Smooth muscle cell (in vitro differentiated cells): Measurements from ENCODE around the gene MRPS30. TPM values are rescaled to one million over a fixed set of nuclear protein-coding genes. Genes with fewer than 3 reads are reported as not detected.
"Not testable (repeated sequence)": the region's sequence is repeated elsewhere in the genome, so short reads cannot be mapped to it uniquely, and the experiment has no call there.

Experiments
- DNase-seq: peaks from one replicate; lab custom pipeline; 2025; ENCODE audit not compliant: unreplicated experiment; lab: John Stamatoyannopoulos, UW
- H2AFZ ChIP-seq: fragments of 200-600 bp; sonication (generic); 2 replicates; pipeline ENCODE4 v1.6.0; 2016; ENCODE audit warnings: antibody characterized with exemption, low read depth, mild to moderate bottlenecking
- H3F3A ChIP-seq: fragments of 200-600 bp; sonication (generic); 2 replicates; pipeline ENCODE4 v1.6.0; 2017; ENCODE audit warnings: antibody characterized with exemption, low read depth
- H3K27ac ChIP-seq: fragments of 200-600 bp; sonication (generic); 2 replicates; pipeline ENCODE4 v1.5.1; 2016; ENCODE audit warnings: low read depth, mild to moderate bottlenecking
- H3K27me3 ChIP-seq: fragments of 200-600 bp; sonication (generic); 2 replicates; pipeline ENCODE4 v1.6.1; 2016; ENCODE audit warnings: low read depth, mild to moderate bottlenecking
- H3K36me3 ChIP-seq: fragments of 200-600 bp; sonication (generic); 2 replicates; pipeline ENCODE4 v1.5.1; 2016; ENCODE audit warnings: low read depth
- H3K4me1 ChIP-seq: fragments of 200-600 bp; sonication (generic); 2 replicates; pipeline ENCODE4 v1.5.1; 2016; ENCODE audit warnings: low read depth
- H3K4me2 ChIP-seq: fragments of 200-600 bp; sonication (generic); 2 replicates; pipeline ENCODE4 v1.6.0; 2016; ENCODE audit warnings: mild to moderate bottlenecking
- H3K4me3 ChIP-seq: fragments of 200-600 bp; sonication (generic); 2 replicates; pipeline ENCODE4 v1.5.1; 2016; ENCODE audit warnings: mild to moderate bottlenecking
- H3K79me2 ChIP-seq: fragments of 200-600 bp; sonication (generic); 2 replicates; pipeline ENCODE4 v1.6.0; 2016; ENCODE audit warnings: low read depth, mild to moderate bottlenecking
- H3K9ac ChIP-seq: fragments of 200-600 bp; sonication (generic); 2 replicates; pipeline ENCODE4 v1.6.0; 2016; ENCODE audit warnings: low read depth
- H3K9me3 ChIP-seq: fragments of 200-600 bp; sonication (generic); replicated peaks from 2 replicates; pipeline ENCODE4 v1.5.1; 2016; ENCODE audit warnings: low read depth
- H4K20me1 ChIP-seq: fragments of 200-600 bp; sonication (generic); 2 replicates; pipeline ENCODE4 v1.6.0; 2016; ENCODE audit warnings: low read depth
- WGBS: methylation state at CpG from one replicate; pipeline ENCODE4 v1.1.7; 2016; ENCODE audit warnings: low lambda C conversion rate; 5-methylcytosine and 5-hydroxymethylcytosine counted together
- polyA plus RNA-seq: library from polyadenylated mRNA; unstranded; fragments of >200 nt; fragmentation: Nextera tagmentation; extraction: Ambion mirVana; gene quantifications from 2 replicates; pipeline ENCODE4 v1.2.1, GENCODE V29; 2016
- total RNA-seq: library from RNA; depleted of rRNA; stranded (reverse); fragments of >200 nt; gene quantifications from 2 replicates; pipeline ENCODE4 v1.2.3, GENCODE V29; 2014
- TF ChIP-seq, protein P1 (sequence below): fragments of 200-600 bp; sonication (generic); IDR thresholded peaks from 2 replicates; pipeline ENCODE4 v1.5.1; 2017; ENCODE audit warnings: borderline replicate concordance, mild to moderate bottlenecking, antibody characterized with exemption; ENCODE audit not compliant: insufficient read depth, poor library complexity, severe bottlenecking

MRPS30 gene
- total and polyA plus RNA-seq, 2 experiments from 2014 or later = 25.6 to 58.5 TPM

DNA sequence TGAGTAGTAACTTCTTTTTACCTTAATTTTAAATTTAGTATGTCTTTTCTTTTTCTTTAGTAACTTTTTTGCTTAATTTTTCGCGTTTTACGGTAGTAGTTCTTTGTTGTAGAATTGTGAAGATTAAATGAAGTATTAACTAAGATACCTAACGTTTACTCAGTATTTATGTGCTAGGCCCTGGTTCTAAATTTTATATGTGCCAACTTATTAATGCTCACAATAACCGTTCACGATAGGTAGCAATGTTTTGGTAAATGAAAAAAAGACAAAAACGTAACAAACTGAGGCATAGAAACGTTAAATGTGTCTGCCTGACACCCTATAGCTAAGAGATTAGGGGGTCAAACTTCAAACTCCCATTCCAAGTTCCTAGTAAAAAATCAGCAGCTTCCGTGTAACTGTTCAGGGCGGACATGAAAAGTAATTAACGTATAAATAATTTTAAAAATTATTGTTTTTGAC is 1.2 kb downstream of the MRPS30 start:
- Histone ChIP-seq H4K20me1 (peaks cover 25% of the 10 kb centered on the region), H3F3A (no peaks in the 10 kb centered on the region), H3K9ac (peak overlapping the region; percentile 81), H3K4me3 (peak overlapping the region; percentile 93), H3K4me2 (peak overlapping the region; percentile 99), H3K79me2 (peaks cover 42% of the 10 kb centered on the region), H3K4me1 (peaks cover 28% of the 10 kb centered on the region), H3K27ac (peak overlapping the region; percentile 63), H3K9me3 (no peaks in the 10 kb centered on the region), H3K27me3 (no peaks in the 10 kb centered on the region), H3K36me3 (peaks cover 29% of the 10 kb centered on the region), H2AFZ (peak overlapping the region; percentile 99)
- TF ChIP-seq, protein P1, sequence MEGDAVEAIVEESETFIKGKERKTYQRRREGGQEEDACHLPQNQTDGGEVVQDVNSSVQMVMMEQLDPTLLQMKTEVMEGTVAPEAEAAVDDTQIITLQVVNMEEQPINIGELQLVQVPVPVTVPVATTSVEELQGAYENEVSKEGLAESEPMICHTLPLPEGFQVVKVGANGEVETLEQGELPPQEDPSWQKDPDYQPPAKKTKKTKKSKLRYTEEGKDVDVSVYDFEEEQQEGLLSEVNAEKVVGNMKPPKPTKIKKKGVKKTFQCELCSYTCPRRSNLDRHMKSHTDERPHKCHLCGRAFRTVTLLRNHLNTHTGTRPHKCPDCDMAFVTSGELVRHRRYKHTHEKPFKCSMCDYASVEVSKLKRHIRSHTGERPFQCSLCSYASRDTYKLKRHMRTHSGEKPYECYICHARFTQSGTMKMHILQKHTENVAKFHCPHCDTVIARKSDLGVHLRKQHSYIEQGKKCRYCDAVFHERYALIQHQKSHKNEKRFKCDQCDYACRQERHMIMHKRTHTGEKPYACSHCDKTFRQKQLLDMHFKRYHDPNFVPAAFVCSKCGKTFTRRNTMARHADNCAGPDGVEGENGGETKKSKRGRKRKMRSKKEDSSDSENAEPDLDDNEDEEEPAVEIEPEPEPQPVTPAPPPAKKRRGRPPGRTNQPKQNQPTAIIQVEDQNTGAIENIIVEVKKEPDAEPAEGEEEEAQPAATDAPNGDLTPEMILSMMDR = no peak
- WGBS = 5% methylated on average over 11 of the region's 11 CpGs
- DNase-seq = no peak

DNA sequence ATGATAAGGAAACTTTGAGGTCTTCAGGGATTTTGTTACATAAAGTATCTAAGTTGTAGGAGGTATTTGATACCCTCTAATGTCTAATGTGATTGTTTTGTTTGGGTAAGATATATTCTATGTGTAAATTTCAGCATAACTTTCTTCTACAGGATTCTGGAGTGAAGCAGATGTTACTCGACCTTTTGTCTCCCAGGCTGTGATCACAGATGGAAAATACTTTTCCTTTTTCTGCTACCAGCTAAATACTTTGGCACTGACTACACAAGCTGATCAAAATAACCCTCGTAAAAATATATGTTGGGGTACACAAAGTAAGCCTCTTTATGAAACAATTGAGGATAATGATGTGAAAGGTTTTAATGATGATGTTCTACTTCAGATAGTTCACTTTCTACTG is 6.0 kb downstream of the MRPS30 start:
- Histone ChIP-seq H3K27me3 (no peaks in the 10 kb centered on the region), H2AFZ (no peak overlapping the region), H3F3A (no peaks in the 10 kb centered on the region), H3K4me3 (no peak overlapping the region), H3K36me3 (peaks cover 36% of the 10 kb centered on the region), H4K20me1 (peaks cover 25% of the 10 kb centered on the region), H3K4me2 (no peak overlapping the region), H3K27ac (no peak overlapping the region), H3K9ac (no peak overlapping the region), H3K9me3 (no peaks in the 10 kb centered on the region), H3K79me2 (peaks cover 32% of the 10 kb centered on the region), H3K4me1 (peaks cover 22% of the 10 kb centered on the region)
- no peak for DNase-seq
- TF ChIP-seq, protein P1 = no peak
- WGBS = 100% methylated on average over 2 of the region's 2 CpGs

DNA sequence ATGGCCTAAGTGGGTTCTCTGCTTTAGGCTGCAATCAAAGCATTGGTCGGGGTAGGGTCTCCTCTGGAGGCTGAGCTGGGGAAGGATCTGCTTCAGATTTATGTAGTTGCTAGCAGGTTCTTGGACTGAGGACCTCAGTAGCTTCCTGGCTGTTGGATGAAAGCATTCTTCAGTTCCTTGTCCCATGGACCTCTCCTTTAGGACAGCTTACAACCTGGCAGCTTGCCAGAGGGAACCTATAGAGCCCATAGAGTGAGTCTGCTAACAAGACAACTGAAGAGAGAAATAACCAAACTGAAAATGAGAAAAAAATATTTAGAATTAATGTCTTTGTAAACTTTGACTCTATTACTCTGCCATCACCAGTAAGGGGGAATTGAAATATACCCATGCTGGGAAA is 12.4 kb downstream of the MRPS30 start:
- Histone ChIP-seq H3K79me2 (no peaks in the 10 kb centered on the region), H3K27ac (no peak overlapping the region), H4K20me1 (no peaks in the 10 kb centered on the region), H3K36me3 (no peaks in the 10 kb centered on the region), H3F3A (no peaks in the 10 kb centered on the region), H3K27me3 (no peaks in the 10 kb centered on the region), H3K4me2 (no peak overlapping the region), H3K4me1 (no peaks in the 10 kb centered on the region), H3K9me3 (no peaks in the 10 kb centered on the region), H3K4me3 (no peak overlapping the region), H3K9ac (no peak overlapping the region), H2AFZ (no peak overlapping the region)
- TF ChIP-seq, protein P1 = no peak
- WGBS = 95% methylated on average over 1 of the region's 1 CpG
- DNase-seq = no peak

DNA sequence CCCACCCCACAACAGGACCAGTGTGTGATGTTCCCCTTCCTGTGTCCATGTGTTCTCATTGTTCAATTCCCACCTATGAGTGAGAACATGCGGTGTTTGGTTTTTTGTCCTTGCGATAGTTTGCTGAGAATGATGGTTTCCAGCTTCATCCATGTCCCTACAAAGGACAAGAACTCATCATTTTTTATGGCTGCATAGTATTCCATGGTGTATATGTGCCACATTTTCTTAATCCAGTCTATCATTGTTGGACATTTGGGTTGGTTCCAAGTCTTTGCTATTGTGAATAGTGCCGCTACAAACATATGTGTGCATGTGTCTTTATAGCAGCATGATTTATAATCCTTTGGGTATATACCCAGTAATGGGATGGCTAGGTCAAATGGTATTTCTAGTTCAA is 15.9 kb downstream of the MRPS30 start:
- H3K27ac ChIP-seq = not testable (repeated sequence)

More for the DNA sequence above, 15.9 kb downstream of the MRPS30 start:
- not testable (repeated sequence) for H3F3A ChIP-seq, H3K36me3 ChIP-seq, H2AFZ ChIP-seq, DNase-seq, H3K4me3 ChIP-seq, H3K9ac ChIP-seq, H3K4me1 ChIP-seq, H3K79me2 ChIP-seq, H3K9me3 ChIP-seq, H3K27me3 ChIP-seq, H3K4me2 ChIP-seq, H4K20me1 ChIP-seq
- whole genome bisulfite sequencing = 91% methylated on average over 2 of the region's 3 CpGs
